Panc1 (cell line): ENCODE data around the gene NUP37.
"Not testable (repeated sequence)": the region's sequence is repeated elsewhere in the genome, so short reads cannot be mapped to it uniquely, and the experiment has no call there.

ENCODE experiments used
- CTCF ChIP-seq: fragments of 450-650 bp; IDR thresholded peaks from 2 replicates; pipeline ENCODE4 v1.5.1; 2017; ENCODE audit warnings: mild to moderate bottlenecking
- POLR2AphosphoS5 ChIP-seq: IDR thresholded peaks from 2 replicates; pipeline ENCODE4 v1.6.1; 2012; ENCODE audit warnings: mild to moderate bottlenecking, low read depth, low read length, moderate library complexity
- REST ChIP-seq, 2 experiments: IDR thresholded peaks; 2 replicates each; pipeline ENCODE4 v1.6.1; 2011 to 2012; ENCODE audit warnings: low read depth in 2 of 2, control low read depth in 1 of 2, low read length in 1 of 2, mild to moderate bottlenecking in 1 of 2, moderate library complexity in 1 of 2; ENCODE audit not compliant: insufficient read depth in 1 of 2
- TCF7L2 ChIP-seq: IDR thresholded peaks from 2 replicates; pipeline ENCODE4 v1.6.1; 2011; ENCODE audit warnings: mild to moderate bottlenecking, low read depth, low read length, inconsistent platforms

GRCh38 chr12:102072092-102072491, 47.8 kb downstream of the NUP37 start:
- TF ChIP-seq CTCF; REST (IDR thresholded peaks at IDR 0.05; ENCODE audit: insufficient read depth in 1 of 2, low read depth in 2 of 2, low read length in 1 of 2); TCF7L2; POLR2AphosphoS5: not testable (repeated sequence)
